Measurements from ENCODE around the gene RAD21L1.

Gene RAD21L1

DNA sequence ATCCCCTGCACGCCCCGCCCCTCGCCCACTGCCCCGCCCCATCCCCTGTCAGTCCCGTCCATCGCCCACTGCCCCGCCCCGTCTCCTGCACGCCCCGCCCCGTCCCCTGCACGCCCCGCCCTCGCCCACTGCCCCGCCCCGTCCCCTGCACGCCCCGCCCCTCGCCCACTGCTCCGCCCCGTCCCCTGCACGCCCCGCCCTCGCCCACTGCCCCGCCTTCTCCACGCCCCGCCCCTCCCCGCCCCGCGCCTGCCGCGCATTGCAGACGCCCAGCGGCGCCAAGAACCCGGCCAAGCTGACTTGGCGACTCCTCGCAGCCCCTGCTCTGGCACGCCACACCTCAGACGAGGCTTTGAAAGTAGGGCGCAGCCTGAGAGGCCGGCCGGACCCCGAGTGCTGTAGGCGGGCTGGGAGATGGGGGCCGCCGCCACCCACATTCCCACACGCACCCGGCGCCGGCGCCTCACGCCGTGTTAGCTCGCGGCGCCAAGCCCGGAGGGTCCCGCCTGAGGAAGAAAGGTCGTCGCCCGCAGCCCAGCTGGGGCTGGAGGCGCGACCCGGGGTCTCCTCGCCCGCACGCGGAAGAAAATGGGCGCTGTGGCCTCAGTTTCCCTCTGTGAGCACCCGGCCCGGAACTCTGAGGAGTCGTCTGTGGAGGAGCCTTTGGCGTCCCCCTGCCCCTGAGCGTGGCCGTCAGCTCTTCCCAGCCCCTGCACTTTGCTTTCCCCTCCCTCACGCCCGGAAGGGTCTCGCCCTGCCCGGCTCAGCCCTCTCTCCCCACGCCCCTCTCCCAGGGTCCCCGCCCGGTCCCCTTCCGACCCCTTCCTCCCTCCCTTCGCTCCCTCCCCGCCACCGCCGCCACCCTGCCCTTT lies at the start of gene RAD21L1:
Gene RAD21L1 (plus strand): TSS at position 262 of the 872 bp plus-strand sequence. CDS start 2,410 bp downstream, outside the sequence.
- peak; percentile 55 to 82 (median 72) for DNase-seq (ENCODE audit: low read depth in 3 of 3, low spot score in 1 of 3)

DNA sequence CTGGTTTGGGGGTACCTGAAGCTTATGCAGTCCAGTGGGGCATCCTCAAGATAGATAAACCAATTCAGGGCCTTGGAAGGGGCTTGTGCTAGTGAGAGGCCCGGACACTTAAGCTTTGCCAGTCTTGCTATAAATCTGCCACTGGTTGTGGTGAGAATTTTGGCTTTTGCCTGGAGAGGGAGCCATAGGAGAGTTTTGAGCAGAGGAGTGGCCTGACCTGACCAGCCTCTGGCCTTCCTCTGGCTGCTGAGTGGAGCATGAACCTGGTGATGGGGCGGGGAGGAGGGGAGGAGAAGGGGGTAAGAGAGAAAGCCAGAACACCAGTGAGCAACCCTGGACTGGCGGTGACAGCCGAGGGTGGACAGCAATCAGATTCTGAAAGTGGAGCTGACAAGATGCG lies 48.2 kb upstream of the RAD21L1 start:
- DNase-seq (ENCODE audit: low read depth in 3 of 3, low spot score in 1 of 3) = no peak

GRCh38 chr20:1178103-1178502 lies 47.7 kb upstream of the RAD21L1 start:
- DNase-seq (ENCODE audit: low read depth in 3 of 3, low spot score in 1 of 3) = no peak

DNA sequence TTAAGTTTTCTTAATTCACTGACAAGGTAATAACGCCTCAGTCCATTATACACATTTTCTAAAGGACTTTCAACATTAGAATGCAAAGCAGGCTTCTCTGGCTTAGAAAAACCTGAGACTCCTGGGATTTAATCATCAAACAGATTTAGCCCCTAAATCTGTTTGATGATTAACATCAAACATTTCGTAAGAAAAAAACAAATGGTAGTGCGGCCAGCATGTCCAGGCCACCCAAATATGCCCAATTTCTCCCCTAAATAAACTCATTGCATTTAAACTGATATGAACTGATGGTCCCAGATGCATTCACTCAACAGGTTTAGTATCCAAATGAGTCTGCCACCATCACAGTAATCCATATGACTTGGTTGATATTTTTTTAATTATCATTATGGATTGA lies 47.2 kb upstream of the RAD21L1 start:
- no peak for DNase-seq (ENCODE audit: low read depth in 3 of 3, low spot score in 1 of 3)

GRCh38 chr20:1180949-1181348 lies 44.9 kb upstream of the RAD21L1 start:
- DNase-seq (ENCODE audit: low read depth in 3 of 3, low spot score in 1 of 3) = no peak

DNA sequence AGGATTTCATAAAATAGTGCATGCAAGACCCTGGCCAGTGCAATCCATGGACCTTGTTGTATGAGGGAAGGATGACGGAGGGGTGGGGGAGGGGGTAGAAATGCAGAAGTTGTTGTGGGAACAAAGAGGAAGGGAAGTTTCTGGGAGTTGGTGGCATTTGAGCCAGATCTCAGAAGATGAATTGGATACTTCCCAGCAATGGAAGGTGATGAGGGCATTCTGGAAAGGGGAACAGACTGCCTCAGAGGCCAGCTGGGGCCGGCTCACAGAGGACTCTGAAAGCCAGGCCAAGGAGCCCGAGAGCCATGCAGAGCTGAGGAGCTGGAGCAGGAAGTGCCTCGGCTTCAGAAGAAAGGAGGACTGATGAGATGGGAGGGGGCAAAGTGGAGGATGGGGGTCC lies 43.7 kb upstream of the RAD21L1 start:
- DNase-seq (ENCODE audit: low read depth in 3 of 3, low spot score in 1 of 3) = no peak

DNA sequence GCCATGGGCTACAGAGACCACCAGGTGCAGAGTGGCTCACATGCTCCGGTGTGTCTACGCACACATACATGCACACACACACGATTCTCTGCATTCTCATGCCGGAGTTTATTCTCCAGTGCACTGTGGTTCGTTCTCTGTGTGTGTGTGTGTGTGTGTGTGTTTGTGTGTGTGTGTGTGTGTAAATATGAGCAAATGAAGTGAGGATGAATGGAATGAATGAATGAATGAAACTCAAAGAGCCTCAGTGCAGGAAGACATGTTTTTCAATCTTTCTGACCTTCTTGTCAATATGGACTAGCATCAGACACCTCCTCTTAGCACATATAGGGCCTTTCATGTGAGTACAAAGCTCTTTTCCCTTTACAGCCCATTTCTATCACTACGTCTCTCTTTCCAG lies 42.7 kb upstream of the RAD21L1 start:
- DNase-seq (ENCODE audit: low read depth in 3 of 3, low spot score in 1 of 3) = no peak

- no peak for DNase-seq (ENCODE audit: low read depth in 3 of 3, low spot score in 1 of 3)
These were observed 41.6 kb upstream of the RAD21L1 start for GRCh38 chr20:1184260-1184637.

GRCh38 chr20:1184638-1185315 lies 41.1 kb upstream of the RAD21L1 start, which contains the start of gene TMEM74B:
Gene TMEM74B, minus strand, starts transcription at chr20:1184981. Its CDS starts 1,180 bp downstream, at chr20:1183801.
- DNase-seq (ENCODE audit: low read depth in 3 of 3, low spot score in 1 of 3) = no peak

DNA sequence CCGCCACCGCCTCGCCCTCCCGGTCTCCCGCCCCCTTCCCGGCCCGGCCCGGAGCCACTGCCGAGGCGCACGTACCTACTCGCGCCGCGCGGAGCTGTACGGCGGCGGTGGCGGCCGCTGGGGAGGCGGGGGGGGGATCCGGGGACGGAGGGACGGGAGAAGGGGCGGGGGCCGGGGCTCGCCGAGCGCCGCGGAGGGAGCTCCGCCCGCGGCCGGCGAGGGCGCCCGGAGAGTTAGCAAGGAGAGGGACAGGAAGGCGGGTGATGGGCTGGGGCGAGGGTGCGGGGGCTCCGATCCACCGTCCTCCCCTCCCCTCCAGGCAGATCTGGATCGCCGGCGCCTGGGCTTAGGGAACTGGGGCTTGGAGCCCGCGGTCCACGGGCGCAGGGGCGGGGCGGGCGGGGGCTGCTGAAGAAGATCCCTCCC lies 40.5 kb upstream of the RAD21L1 start:
- no peak for DNase-seq (ENCODE audit: low read depth in 3 of 3, low spot score in 1 of 3)

DNA sequence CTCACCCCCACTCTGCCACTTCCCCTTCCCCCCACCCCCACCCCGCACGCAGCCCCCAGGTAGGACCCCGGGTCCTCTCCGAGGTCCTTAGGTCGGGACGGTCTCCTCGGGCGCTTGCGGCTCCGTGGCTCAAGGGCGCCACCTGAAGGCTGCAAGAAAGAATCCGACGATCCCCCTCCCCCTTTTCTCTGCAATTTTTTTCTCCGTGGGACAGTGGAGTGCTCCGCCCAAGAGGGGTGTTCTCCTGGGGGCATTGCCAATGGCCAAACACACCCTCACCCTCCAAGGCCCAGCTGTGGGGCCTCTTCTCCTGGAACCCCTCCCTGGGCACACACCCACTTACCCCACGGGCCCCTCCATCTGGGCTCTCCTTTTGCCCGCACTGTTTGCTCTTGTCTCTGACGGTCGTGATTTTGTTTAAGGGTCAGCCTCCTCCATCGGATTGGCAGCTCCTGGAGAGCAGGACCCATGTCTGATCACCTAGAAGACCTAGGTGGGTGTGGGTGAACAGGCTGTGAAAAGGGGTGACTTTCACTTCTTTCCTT lies 40.0 kb upstream of the RAD21L1 start:
- peak in 1 of 3 donors; percentile 28 for DNase-seq (ENCODE audit: low read depth in 3 of 3, low spot score in 1 of 3)

DNA sequence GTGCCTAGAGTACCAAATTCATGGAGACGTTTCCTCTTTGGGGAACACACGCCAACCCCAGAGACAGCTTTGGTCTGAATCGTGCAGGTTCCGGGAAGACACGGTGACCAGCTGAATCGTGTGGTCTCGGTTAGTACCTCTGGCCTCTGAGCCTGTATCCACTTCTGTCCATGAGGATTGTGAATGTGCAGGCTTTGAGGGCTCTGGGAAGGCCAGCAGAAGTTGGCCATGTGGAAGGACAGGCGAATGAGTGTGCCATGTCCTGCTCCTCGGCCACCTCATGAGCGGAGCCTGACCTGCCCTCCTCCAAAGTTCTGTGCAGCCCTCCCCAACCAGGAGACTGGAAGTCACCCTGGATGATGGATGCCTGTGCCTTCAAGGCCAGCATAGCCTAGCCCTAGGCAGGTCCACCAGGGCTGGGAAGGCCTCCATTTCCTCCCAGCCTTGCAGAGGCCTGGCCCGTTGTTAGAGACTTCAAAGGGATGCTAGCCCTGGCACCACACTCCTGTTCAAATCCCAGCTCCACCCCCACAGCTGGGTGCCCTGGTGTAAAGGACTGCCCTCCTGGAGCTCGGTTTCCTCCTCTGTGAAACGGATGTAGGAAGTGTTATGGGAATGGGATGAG lies 39.4 kb upstream of the RAD21L1 start:
- no peak for DNase-seq (ENCODE audit: low read depth in 3 of 3, low spot score in 1 of 3)

DNA sequence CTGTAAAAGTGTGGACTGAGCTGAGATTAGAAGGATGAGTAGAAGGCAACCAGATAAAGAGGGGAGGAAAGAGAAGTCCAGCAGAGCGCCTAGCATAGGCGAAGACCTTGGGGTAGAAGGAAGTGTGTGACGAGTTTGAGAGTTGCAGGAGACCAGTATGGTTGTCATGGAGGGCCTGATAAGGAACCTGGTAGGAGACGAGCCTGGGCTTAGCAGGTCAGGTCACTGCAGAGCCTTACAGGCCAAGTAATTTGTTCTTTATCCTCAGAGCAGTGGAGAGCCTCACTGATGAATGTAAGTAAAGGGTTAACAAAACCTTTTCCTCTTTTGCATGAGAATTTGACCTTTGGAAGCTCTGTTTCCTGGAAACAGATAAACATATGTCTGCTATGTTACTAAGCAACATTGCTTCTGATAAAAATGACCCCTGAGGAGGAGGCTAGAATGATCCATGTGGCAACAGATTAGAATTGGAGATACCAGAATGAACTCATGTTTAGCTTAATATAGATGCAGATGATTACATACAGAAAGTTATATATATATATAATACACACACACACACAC lies 38.2 kb upstream of the RAD21L1 start:
- DNase-seq (ENCODE audit: low read depth in 3 of 3, low spot score in 1 of 3) = no peak

- DNase-seq (ENCODE audit: low read depth in 3 of 3, low spot score in 1 of 3) = no peak
These were observed 37.5 kb upstream of the RAD21L1 start for GRCh38 chr20:1188347-1188746.

DNA sequence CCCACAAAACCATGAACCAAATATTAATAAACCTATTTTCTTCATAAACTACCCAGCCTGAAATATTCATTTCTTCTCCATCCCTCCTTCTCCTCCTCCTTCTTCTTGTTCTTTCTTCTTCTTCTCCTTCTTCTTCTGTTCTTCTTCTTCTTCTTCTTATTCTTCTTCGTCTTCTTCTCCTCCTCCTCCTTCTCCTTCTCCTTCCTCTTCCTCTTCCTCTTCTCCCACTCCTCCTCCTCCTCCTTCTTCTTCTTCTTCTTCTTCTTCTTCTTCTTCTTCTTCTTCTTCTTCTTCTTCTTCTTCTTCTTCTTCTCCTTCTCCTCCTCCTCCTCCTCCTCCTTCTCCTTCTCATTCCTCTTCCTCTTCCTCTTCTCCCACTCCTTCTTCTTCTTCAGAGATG lies 36.0 kb upstream of the RAD21L1 start:
- DNase-seq (ENCODE audit: low read depth in 3 of 3, low spot score in 1 of 3) = no peak

DNA sequence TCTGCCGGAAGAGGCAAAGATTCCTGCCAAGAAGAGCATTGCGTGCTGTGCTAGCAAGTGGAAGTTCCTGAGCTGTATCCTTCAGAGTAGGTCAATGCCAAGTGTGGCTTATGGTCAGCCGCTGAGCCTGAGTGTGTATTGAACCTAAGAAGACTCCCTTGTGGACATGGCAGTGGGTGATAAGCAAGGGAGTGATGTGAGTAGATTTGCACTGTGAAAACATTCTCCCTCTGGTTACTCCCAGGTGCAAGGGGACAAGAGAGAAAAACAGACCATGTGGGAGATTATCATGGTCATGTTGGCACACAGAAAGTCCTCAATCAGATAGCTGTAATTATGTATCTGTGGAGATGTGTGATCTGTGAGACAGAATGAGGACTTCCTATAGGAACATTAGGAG lies 35.0 kb upstream of the RAD21L1 start:
- DNase-seq (ENCODE audit: low read depth in 3 of 3, low spot score in 1 of 3) = no peak

- DNase-seq (ENCODE audit: low read depth in 3 of 3, low spot score in 1 of 3) = no peak
These were observed 34.5 kb upstream of the RAD21L1 start for GRCh38 chr20:1191299-1191698.

DNA sequence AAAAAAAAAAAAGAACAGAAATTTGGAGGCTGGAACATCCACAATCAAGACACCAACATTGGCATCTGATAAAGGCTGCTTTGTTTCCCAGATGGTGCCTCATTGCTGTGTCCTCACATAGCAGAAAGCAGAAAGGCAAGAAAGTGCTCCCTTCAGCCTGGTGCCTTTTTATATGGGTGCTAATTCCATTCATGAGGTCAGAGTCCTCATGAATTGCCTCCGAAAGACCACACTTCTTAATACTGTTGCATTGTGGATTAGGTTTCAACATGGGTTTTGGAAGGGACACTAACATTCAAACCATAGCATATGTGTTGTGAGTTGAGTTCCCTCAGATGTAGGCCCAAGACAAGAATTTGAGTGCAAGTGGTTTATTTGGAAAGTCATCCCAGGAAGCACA lies 30.6 kb upstream of the RAD21L1 start:
- no peak for DNase-seq (ENCODE audit: low read depth in 3 of 3, low spot score in 1 of 3)

DNA sequence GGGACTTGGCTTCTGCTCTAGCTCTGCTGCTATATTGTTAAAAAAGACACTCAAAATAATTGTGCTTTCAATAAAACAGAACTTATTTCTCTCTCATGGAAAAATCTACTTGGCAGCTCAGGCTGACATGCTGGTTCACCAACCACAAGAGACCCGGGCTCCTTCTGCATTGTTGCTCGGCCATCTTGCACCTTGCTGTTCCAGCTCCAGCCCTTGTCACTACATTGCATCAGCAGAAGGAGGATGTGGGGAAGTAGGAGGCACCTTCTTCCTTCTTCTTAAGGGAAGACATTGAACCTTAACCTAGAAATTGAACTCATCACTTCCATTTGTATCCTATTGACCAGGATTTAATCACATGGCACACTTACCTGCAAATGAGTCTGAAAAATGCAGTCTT lies 29.2 kb upstream of the RAD21L1 start:
- no peak for DNase-seq (ENCODE audit: low read depth in 3 of 3, low spot score in 1 of 3)

GRCh38 chr20:1197801-1198200 lies 28.0 kb upstream of the RAD21L1 start:
- no peak for DNase-seq (ENCODE audit: low read depth in 3 of 3, low spot score in 1 of 3)

GRCh38 chr20:1198751-1199150 lies 27.1 kb upstream of the RAD21L1 start:
- DNase-seq (ENCODE audit: low read depth in 3 of 3, low spot score in 1 of 3) = no peak
